Measurements from ENCODE around the gene RRBP1. TPM values are rescaled to one million over a fixed set of nuclear protein-coding genes. Genes with fewer than 3 reads are reported as not detected.
A peak's percentile ranks its signal among the peaks of the same experiment; 100 is the strongest.

RRBP1 gene, protein sequence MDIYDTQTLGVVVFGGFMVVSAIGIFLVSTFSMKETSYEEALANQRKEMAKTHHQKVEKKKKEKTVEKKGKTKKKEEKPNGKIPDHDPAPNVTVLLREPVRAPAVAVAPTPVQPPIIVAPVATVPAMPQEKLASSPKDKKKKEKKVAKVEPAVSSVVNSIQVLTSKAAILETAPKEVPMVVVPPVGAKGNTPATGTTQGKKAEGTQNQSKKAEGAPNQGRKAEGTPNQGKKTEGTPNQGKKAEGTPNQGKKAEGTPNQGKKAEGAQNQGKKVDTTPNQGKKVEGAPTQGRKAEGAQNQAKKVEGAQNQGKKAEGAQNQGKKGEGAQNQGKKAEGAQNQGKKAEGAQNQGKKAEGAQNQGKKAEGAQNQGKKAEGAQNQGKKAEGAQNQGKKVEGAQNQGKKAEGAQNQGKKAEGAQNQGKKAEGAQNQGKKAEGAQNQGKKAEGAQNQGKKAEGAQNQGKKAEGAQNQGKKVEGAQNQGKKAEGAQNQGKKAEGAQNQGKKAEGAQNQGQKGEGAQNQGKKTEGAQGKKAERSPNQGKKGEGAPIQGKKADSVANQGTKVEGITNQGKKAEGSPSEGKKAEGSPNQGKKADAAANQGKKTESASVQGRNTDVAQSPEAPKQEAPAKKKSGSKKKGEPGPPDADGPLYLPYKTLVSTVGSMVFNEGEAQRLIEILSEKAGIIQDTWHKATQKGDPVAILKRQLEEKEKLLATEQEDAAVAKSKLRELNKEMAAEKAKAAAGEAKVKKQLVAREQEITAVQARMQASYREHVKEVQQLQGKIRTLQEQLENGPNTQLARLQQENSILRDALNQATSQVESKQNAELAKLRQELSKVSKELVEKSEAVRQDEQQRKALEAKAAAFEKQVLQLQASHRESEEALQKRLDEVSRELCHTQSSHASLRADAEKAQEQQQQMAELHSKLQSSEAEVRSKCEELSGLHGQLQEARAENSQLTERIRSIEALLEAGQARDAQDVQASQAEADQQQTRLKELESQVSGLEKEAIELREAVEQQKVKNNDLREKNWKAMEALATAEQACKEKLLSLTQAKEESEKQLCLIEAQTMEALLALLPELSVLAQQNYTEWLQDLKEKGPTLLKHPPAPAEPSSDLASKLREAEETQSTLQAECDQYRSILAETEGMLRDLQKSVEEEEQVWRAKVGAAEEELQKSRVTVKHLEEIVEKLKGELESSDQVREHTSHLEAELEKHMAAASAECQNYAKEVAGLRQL (N-terminal part only)
- total RNA-seq, result 77.4 and 86.8 TPM in 2 replicates
- 135 TPM for polyA plus RNA-seq (2012)

DNA sequence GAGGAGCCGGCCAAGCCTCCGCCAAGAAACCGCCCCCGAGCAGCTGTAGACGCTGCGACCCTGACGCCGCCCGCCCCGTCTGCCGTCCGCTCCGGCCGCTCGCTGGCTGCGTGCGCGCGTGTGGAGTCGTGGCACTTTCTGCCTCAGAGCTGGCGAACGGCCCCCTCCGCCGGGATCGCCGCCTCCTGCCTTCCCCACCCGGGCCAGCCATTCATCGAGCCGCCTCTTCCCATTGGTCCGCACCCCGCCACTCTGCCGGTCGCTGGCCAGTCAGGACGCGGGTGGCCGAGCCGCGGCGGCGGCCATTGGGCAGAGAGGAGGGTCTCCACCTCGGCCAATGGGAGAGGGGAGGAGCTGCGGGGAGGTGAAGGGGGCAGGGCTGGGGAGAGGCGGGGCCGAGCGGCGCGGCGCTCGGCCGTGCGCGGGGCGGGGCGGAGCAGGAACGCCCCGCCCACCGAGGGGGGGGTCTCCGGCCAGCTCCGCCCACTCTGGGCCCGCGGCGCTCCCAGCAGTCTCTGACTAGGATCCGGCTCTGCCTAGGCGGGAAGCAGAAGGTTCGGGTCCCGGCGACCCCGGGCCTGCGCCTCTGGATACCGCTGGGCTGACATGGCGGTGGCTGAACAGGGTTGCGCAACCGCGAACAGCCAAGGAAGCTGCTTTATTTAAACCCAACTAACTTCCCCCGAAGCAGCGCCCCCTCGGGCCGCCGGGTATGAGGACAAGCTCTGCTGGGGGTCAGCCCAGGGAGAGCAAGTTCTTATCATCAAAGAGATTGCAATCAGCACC is at the start of gene RRBP1:
Gene RRBP1, minus strand, starts transcription at position 140 of the 786 bp plus-strand sequence. CDS start 21,735 bp downstream, outside the sequence.
- DNase-seq (ENCODE audit: low read depth), result peak; percentile 98

DNA sequence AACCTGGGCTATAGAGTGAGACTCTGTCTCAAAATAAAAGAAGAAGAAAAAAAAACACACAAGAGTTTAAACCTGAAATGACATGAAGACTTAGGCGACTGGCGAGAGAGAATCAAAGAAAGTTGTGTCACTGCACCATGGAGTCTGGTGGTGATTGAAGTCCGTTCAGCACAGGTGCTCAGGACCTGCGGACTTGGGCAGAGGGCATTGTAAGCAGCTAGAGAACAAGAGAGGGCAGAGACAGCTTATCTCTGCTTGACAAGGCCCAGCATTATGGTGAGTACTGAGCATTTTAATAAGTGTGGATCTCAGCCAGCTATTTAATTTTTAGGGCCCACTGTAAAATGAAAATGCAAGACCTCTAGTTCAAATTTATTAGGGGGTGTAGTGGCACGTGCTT is 49.2 kb upstream of the RRBP1 start:
- DNase-seq (ENCODE audit: low read depth), result no peak

DNA sequence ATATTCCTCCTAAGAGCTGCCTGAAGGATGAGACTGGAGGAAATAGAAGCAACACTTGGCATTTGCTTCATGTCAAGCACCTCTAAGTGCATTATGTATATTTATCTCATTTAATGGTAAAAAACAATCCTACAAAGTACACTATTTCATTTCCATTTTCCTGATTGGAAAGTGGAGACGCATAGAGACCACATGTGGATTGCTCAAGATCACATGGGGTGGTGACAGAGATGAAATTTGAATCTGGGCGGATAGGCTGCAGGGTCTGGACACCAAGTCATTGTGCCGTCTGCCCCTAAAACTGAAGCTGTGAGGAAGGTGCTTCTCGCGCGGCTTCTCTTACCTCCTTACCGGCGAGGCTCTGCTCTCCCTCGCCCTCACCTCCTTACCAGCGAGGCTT is 48.0 kb upstream of the RRBP1 start:
- no peak for DNase-seq (ENCODE audit: low read depth)

DNA sequence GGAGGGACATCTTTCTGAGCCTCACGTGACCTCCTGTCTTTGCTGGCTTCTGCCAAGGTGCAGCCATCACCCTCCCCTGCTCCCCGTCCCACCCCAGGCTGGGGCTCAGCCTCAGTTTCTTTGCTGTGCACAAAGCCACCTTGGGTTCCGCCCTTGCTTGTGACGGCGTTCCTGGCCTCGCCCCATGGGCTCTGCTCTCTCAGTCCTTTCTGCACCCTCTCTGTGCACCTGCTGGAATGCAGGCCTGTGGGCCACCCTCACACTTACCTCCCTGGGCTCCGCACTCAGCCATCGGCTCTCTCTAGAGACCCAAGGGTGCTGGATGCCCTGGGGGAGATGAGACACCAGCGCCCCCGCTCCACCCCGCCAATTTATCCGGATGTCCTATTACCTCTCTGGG is 46.0 kb upstream of the RRBP1 start:
- DNase-seq (ENCODE audit: low read depth), result no peak

DNA sequence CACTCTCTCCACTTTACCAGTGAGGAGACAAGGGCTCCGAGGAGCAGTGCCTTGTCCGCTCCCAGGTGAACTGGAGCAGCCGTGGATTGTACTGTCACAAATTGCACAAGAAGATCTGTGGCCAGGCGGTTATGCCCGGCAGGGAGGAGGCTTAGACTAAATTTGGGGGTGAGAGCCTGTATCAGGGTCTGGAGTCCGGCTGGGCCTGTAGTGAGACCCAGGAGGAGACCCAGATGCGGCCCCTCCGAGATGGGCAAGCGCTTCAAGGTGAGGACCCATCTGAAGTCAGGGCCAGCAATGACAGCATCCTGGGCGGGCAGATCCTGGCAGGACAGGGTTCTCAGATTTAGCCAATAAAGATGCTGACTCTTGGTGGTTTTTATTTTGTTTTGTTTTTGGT is 45.3 kb upstream of the RRBP1 start:
- no peak for DNase-seq (ENCODE audit: low read depth)

DNA sequence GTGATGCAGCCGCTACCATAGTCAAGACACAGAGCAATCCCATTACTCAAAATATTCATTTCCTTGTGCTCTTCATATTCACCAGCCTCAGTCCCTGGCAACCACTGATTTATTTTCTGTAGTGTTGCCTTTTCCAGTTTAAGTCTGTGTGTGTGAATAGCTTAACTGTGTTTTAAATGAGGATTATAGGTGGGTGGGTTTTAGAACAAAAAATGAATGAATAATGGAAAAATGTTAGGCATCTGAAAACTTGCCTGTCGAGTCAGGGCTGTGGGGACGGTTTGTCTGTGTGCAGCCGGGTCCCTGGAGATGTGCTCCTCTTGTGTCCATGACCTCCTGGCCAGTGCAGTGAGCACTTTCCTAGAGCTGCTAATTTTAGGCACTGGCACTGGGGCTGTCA is 44.9 kb upstream of the RRBP1 start:
- DNase-seq (ENCODE audit: low read depth), result no peak

DNA sequence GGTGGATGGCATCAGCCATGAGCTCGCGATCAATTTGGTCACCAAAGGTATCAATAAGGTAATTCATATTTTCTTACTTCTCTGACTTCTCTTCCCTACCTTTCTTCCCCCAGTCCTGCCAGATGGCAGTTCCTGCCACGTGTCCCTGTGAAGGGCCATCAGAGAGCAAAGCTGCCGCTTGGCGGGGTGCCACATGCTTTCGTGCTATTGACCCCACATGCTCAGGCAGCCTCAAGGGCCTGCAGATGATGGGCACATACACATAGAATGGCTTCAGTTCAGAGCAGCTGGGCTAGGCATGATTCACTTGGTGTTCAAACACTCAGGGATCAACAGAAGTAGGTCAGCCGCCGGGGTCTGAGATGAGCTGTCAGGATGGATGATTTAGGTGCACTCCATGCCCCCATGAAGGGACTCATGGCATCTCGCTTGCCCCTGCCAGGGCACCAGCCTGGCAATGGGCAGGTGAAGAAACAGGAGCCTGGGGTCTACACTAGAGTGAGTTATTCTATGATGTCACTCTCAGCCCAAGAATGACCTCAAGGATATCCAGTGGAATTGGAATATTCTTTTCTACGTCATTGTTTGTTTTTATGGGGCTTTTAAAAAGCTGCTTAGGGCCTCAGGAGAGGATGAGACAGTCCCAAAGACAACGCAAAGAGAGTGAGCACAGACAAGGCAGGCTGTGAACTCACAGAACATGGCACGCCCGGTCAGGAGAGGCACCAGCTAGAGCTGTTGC is 43.2 kb upstream of the RRBP1 start:
- peak; percentile 44 for DNase-seq (ENCODE audit: low read depth)

DNA sequence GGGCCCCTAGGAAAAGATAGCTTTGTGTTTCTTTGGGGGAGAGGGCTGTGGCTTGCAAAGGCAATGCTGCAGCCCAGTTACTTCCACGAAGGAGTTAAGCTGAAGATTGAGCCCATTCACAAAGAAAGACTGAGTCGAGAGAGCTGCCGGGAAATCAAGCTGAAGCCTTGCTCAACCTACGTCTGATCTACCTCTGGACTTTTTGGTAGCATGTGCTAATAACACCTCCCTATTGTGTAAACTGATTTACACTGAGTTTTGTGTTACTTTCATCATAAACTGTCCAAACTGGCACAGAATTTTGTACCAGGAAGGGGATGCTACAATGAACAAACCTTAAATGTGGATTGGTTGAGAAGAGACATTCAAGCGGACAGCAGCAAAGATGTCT is 41.3 kb upstream of the RRBP1 start:
- no peak for DNase-seq (ENCODE audit: low read depth)

DNA sequence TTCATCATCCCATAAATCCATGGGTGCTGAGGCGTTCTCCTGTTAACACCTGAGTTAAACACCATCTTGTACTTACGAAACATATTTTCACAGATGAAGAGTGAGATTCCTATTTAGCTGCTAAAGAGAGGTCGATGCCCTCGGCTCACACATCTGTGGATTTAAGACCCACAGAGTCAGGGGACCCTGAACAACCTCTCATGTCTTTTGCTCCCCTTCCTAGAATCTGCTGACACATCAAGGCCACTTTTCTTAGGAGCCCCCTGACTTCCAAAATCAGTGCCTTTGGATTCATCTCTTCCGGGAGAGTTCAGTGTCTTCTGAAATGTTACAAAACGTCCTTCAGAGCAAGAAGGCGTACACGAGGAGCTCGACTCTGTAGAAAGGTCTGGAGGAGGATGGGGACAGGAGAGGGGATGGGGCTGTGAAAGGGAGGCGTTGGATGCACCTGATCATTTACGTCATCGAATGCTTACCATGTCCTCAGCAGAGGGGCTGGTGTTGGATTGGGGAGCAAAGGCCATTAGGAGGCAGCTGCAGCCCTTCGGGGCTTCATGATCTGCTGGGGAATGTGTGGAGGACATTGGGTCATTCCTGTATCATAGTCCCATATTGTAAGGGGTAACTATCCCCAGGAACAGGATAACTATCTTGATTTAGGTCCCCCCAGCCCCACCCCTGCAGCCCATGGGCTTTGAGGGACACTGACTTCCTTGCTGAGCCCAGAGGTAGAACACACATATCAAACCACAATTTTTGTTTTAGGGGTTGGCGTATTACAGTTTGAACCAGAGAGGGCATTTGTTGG is 40.7 kb upstream of the RRBP1 start:
- DNase-seq (ENCODE audit: low read depth), result no peak

DNA sequence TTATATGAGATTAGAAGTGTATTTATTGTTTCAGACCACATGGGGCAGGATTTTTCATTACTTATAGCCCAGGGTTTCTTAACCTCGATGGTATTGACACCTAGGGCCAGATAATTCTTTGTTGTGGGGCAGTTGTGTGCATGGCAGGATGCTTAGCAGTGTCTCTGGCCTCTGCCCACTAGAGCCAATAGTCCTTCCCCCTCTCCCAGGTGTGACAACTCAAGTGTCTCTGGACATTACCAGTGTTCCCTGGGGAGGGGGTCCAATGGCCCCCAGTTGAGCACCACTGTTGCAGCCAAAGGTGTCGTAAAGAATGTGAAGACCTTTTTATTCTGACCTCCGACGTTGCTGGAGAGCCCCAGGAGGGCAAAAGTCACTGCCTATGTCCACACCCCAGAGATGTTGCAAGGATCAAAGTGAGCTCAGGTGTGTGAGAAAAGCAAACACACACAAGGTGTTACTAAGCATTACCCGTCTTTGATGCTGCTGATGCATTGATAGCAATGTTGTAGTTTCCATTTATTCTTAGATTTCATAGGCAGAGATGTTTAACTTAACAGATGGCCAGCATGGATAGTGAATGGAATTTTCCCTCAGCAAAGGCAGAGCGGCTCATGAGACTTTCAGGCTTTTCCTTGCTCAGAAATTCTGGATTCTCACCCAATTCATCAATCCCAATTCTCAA is 39.9 kb upstream of the RRBP1 start:
- no peak for DNase-seq (ENCODE audit: low read depth)

DNA sequence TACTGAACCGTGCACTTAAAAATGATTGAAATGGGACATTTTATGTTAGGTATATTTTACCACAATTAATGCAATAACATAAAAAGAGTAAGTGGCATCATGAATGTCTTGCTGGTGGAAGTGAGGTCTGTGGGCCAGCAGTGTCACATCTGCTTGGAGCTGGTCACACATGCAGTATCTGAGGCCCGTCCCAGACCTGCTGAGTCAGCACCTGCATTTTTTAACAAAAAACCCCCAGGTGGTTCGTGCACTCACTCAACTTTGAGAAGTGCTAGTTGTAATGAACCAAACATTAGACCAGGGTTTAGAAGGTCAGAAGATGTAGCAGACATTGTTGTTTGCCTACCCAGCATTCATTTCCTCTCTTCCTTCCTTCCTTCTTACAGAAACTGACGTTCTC is 38.7 kb upstream of the RRBP1 start:
- no peak for DNase-seq (ENCODE audit: low read depth)

DNA sequence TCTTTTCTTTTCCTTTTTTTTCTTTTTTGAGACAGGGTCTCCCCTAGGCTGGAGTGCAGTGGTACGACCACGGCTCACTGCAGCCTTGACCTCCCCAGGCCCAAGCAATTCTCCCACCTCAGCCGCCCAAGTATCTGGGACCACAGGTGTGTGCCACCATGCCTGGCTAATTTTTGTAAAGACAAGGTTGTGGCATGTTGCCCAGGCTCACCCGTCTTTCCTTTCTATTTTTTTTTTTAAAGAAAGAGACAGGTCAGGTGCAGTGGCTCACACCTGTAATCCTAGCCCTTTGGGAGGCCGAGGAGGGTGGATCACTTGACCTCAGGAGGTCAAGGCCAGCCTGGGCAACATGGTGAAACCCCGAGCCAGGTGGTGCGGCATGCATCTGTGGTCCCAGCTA is 34.3 kb upstream of the RRBP1 start:
- DNase-seq (ENCODE audit: low read depth), result no peak

DNA sequence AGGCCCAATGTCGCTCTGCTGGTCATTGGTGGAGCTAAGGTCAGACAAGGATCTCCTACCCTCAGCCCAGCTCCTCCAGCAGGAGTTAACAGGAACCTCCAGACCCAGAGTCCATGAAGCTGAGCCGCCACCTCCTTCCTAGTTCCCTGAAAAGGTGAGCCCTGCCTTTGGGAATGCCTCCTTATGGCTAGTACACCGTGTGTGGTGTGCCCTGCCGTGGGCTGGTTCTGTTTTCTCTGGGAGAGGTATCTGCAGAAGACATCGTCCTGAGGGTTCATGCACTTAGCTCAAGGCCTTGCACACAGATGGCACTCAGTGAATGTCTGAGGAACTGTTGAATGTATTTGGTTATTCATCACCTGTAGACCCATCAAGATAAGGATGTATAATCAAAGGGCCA is 33.0 kb upstream of the RRBP1 start:
- DNase-seq (ENCODE audit: low read depth), result no peak

DNA sequence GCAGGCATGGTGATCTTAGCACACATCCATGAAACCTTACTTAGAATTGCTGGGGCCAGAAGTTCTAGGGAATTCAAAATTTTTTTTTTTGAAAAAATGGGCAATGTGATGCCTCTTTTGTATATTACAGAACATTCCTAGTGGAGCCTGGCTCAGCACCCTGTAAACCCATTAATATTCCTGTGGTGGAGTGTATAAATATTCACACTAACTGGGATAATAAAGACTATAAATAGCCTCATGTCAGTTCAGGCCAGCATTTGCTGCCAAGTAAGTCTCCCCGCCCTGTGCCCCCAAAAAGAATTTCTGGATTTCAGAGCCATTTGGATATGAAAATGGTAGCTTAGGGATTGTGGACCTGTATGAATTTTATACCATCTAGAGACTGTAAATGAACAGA is 32.6 kb upstream of the RRBP1 start:
- DNase-seq (ENCODE audit: low read depth), result peak; percentile 3

DNA sequence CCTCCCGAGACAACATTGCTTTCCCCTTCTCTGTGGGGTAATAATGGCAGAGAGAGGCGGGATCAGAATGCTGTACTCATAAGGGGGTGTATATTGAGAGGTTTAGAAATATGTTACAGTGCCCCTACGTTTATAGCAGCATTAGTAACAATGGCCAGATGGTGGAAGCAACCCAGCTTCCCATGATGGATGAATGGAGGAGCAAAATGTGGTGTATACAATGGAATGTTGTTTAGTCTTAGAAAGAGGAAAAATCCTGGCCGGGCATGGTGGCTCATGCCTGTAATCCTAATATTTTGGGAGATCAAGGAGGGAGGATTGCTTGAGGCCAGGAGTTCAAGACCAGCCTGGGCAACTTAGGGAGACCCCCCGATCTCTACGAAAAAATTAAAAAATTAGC is 30.7 kb upstream of the RRBP1 start:
- no peak for DNase-seq (ENCODE audit: low read depth)

DNA sequence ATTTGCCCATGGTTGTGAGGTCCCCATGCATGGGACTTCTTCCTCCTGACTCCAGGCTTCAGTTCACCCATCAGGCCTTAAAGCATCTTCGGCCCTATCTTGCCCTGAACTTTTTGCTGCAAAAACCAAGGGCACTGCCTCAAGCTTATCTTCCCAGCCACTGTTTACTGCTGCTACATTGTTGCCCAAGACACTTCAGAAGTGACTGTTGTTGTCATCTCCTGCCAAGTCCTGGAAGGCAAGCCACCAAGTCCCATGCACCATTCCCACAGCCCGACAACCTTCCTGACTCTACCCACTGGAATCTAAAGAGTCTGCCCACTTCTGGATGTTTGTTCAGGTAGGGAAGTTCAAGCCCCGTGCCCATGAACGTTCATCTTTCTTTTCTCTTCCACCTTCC is 30.2 kb upstream of the RRBP1 start:
- DNase-seq (ENCODE audit: low read depth), result no peak

DNA sequence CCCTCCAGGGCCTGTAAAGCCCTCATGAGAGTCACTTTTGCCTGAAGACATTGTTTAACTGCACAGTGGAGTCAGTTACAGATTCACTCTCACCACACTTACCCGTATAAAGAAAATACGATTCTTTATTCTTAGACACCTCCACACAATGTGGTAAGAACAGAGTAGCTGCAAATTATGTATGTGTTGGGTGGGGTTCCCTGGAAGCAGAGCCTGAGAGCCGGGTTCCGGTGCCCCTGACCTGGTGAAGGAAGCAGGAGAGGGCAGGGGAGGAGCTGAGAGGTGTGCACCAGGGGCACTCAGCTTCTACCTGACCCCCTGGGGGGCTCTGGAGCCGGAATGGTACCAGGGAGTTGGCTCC is 29.2 kb upstream of the RRBP1 start:
- no peak for DNase-seq (ENCODE audit: low read depth)

DNA sequence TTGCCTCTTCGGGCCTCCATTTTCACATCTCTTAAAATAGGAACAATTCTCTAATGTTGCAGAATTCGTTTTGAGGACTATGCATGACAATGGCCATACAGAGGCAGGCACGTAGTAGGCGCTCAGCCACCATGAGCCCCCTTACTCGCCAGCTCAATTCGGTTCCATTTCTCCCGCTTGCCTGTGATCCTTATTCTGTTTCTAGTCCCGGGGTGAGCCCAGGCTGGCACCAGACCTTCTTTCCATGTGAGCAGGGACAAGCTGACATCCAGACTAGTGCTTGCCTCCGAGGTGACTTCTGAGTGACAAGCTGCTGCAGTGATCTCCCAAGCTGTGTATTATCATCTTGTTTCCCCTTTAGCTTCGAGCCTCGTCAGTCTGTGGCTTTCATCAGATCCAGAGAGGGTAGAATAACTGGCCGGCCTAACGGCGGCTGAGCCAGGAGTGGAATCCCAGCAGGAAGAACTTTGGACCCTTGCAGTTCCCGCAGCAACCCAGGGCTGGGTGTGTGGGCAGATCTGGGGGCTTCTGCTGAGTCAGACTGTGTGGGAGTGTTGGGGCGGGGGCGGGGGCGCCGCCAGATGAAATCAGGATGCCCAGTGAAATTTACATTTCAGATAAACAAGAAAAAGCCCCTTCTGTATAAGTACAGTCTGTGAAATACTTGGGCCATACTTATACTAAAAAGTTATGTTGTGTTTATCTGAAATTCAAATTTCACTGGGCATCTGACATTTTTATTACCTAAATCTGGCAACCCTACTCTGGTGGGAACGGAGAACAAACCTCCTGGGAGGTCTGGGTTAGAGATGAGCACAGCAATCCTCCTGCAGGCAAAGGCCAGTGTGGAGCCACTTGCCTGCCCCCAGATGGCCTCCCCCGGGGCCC is 28.6 kb upstream of the RRBP1 start:
- no peak for DNase-seq (ENCODE audit: low read depth)
